Measurements from ENCODE around the gene OR8A1.

The OR8A1 gene

DNA sequence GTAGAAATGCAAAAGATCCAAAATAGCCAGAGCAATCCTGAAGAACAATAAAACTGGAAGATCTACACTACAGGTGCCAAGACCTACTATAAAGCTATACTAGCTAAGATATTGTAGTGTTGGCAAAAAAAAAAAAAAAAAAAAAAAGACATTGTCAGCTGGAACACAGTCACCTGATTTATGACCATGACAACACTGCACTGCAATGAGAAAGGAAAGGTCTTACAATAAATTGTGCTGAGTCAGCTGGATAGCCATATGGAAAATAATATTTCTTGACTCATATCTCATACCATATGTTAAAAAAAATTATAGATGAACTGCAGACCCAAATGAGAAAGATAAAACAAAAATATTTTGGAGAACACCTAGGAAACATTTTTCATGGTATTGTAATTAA, 38.4 kb downstream of the OR8A1 start:
- TF ChIP-seq, protein P1, sequence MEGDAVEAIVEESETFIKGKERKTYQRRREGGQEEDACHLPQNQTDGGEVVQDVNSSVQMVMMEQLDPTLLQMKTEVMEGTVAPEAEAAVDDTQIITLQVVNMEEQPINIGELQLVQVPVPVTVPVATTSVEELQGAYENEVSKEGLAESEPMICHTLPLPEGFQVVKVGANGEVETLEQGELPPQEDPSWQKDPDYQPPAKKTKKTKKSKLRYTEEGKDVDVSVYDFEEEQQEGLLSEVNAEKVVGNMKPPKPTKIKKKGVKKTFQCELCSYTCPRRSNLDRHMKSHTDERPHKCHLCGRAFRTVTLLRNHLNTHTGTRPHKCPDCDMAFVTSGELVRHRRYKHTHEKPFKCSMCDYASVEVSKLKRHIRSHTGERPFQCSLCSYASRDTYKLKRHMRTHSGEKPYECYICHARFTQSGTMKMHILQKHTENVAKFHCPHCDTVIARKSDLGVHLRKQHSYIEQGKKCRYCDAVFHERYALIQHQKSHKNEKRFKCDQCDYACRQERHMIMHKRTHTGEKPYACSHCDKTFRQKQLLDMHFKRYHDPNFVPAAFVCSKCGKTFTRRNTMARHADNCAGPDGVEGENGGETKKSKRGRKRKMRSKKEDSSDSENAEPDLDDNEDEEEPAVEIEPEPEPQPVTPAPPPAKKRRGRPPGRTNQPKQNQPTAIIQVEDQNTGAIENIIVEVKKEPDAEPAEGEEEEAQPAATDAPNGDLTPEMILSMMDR (IDR thresholded peaks at IDR 0.05; ENCODE audit: low read depth, low read length): no peak
- DNase-seq (ENCODE audit: extremely low read depth, low read depth): no peak

DNA sequence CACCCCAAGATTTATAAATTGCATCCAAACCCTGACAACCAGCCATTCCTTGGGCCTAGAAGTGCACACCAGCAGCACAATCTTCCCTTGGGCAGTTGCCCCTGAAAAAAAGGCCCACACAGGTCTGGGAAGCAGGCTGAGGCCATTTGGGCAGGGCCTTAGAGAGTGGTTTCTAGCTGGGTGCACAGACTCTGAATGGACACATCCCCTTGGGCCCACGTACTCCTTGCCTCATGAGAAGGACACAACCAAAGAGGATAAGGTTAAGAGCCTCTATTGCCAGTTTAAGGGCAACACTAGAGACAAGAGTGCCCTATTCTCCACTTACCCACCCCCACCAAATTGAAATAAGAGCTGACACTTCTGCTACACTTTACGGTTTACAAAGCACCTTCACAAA, 40.5 kb downstream of the OR8A1 start:
- TF ChIP-seq, protein P1 (IDR thresholded peaks at IDR 0.05; ENCODE audit: low read depth, low read length): no peak
- no peak for DNase-seq (ENCODE audit: extremely low read depth, low read depth)

DNA sequence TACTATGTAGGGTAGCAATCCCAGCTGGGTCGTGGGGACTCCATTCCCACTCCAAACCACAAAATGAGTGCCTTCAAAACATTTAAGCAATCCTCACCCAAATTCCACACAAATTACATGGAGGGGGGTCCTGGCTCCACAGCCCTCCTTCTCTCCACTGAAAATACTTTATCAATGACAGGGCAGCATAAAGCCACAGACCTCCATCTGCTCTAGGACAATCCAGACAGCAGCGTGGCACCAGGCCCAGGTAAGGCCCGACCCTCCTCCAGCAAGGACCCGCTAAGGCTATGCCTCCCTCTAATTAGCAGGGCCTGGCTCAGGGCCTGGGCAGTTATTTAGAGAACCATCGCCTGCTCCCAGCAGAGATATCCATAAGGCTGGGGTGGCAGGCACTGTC, 41.3 kb downstream of the OR8A1 start, which contains the start of gene PANX3:
PANX3 (plus strand) TSS at position 365 of the 400 bp plus-strand sequence. CDS start 129 bp downstream, outside the sequence.
- TF ChIP-seq, protein P1 (IDR thresholded peaks at IDR 0.05; ENCODE audit: low read depth, low read length): no peak
- no peak for DNase-seq (ENCODE audit: extremely low read depth, low read depth)

DNA sequence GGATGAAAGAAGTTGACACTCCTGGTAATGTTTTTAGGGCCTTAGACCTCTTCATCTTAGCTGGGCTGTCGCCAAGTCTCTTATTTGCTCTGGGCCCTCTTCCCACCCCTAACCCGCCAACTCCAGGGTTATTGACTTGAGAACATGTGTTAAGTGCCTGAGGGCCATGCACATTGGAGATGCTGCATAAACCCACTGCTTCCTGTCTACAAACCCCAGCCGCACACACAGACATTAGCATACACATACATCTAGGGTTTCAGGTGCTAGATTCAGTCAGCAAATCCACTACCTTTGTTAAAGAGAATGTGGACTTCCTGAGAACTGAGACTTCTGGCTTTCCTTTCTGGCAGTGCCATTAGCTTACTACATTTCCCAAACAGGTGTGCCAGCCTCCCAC, 42.2 kb downstream of the OR8A1 start:
- DNase-seq (ENCODE audit: extremely low read depth, low read depth): no peak
- TF ChIP-seq, protein P1 (IDR thresholded peaks at IDR 0.05; ENCODE audit: low read depth, low read length): no peak

DNA sequence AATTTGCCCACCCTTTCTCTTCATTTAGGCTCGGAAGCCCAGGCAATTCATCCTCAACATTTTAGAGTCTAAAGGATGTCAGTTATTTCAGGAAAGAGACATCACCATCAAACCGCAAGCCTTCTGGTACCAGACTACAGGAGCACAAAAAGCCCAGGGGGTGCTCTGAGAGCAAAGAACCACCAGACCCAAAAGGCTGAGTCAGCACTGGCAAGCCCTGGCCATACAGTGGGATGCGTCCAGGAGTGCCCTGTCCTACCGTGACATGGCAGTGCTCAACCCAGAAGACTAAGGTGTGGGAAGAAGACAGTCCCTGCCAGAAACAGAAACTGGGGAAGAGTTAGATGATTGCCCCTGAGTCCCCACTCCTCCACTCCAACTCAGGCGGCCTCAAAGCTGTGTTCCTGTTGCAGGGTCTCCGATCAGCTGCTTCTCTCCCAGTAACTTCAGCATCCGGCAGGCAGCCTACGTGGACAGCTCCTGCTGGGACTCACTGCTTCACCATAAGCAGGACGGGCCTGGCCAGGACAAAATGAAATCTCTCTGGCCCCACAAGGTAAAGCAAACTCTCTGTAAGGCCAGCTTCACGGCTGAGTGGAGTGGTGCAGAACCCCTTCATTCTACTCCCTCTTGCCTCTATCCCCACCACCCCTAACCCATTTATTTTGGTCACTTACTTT, 42.9 kb downstream of the OR8A1 start:
- DNase-seq (ENCODE audit: extremely low read depth, low read depth): no peak
- TF ChIP-seq, protein P1 (IDR thresholded peaks at IDR 0.05; ENCODE audit: low read depth, low read length): no peak

DNA sequence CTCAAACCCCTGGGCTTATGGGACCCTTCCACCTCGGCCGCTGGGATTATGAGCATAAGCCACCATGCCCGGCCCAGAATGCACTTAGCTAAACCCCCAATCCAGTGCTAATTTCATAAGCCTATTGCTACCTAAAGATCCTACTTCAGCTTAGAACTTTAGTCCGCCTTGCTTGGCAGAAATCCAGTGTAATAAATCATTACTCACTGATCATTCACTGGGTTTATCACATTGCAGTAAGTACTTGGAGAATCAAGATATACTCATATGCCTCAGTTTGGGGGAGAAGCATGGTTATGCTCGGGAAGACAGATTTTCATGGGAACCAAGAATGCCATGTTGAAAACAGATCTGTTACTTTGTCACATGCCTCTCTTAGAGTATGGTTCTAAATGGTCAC, 49.1 kb downstream of the OR8A1 start:
- TF ChIP-seq, protein P1 (IDR thresholded peaks at IDR 0.05; ENCODE audit: low read depth, low read length): no peak
- no peak for DNase-seq (ENCODE audit: extremely low read depth, low read depth)
